Measurements from ENCODE around the gene FNDC1.

The FNDC1 gene

GRCh38 chr6:159212525-159213280 lies 43.5 kb downstream of the FNDC1 start:
- no peak for DNase-seq

DNA sequence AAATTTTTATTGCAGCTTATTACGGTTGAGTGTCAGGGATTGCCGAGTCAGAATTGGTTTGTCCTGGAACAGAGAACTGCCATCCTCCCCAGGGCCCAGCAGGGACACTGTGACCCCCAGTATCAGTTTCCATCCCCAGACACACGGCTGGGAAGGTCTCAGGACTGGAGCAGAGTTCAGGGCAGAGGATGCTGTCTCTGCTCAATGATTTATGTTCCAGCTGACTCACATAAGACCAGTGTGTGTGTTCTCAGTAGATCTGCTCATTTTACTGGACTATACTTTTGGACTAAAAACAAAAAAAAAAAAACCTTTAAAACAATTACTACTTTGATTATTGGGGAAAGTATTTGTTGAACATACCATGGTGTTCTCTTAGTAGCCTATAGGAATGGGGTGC lies 44.2 kb downstream of the FNDC1 start:
- no peak for DNase-seq

- no peak for DNase-seq
Observed at GRCh38 chr6:159214281-159214680, 45.1 kb downstream of the FNDC1 start.

GRCh38 chr6:159217595-159218275 lies 48.5 kb downstream of the FNDC1 start:
- DNase-seq = peak in 1 of 5 experiments; percentile 19

GRCh38 chr6:159220093-159220492 lies 50.9 kb downstream of the FNDC1 start:
- no peak for DNase-seq

DNA sequence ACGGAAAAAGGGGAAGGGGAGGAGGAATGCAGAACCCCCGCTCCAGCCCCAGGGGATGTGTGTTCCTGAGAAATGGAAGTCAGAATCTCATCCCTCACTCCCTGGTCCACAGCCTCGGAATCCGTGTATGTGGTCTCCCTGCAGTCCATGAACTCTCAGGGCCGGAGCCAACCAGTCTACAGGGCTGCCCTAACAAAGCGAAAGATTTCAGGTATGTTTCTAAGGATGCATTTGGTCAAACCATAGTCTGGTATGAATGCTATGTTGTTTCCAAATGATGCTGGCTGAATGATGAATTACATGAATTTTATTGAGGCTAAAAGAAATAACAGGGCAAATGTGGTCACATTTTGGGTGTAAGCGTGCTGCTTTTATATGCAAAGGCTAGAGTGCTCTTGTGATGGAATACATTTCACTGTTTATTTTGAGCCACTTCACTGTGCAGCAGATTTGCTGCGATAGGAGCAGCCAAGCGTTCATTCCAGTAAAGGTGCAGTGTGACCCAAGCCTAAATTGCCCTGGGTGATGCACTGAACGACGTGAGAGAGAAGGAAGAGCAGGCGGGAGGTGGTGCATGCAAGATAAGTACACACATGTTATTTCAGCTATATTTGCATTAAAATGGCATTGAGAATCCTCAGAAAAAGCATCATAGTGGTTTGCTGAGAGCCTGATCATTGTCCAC lies 52.4 kb downstream of the FNDC1 start:
- DNase-seq = no peak

- no peak for DNase-seq
Observed at GRCh38 chr6:159224452-159224851, 55.3 kb downstream of the FNDC1 start.

DNA sequence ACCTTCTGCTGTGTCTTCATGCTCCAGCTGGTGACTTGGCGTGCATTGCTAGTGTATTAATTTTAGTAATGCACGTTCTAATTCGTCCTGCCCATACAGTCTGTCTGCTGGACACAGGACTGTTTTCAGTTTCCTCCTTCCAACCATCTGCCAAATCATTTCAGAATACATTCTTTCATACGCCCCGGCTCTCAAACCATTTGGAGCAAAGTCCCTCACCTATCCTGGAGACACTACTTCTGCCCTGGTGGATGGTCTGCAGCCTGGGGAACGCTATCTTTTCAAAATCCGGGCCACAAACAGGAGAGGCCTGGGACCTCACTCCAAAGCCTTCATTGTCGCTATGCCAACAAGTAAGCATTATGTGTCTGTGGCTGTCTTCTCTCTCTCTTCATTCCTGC lies 60.5 kb downstream of the FNDC1 start:
- DNase-seq = no peak

DNA sequence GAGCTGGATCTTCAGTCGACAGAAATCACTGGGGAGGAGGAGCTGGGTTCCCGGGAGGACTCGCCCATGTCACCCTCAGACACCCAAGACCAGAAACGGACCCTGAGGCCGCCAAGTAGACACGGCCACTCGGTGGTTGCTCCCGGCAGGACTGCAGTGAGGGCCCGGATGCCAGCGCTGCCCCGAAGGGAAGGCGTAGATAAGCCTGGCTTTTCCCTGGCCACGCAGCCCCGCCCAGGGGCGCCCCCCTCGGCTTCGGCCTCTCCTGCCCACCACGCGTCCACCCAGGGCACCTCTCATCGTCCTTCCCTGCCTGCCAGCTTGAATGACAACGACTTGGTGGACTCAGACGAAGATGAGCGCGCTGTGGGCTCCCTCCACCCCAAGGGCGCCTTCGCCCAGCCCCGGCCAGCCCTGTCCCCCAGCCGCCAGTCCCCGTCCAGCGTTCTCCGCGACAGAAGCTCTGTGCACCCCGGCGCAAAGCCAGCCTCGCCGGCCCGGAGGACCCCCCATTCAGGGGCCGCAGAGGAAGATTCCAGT lies 63.0 kb downstream of the FNDC1 start:
- no peak for DNase-seq

DNA sequence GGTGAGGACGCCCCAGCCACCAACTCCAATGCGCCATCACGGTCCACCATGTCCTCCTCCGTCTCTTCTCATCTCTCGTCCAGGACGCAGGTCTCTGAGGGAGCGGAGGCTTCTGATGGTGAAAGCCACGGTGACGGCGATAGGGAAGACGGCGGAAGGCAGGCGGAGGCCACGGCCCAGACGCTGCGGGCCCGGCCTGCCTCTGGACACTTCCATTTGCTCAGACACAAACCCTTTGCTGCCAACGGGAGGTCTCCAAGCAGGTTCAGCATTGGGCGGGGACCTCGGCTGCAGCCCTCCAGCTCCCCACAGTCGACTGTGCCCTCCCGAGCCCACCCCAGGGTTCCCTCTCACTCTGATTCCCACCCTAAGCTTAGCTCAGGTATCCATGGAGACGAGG lies 63.6 kb downstream of the FNDC1 start:
- DNase-seq = no peak

- no peak for DNase-seq
Observed at GRCh38 chr6:159233365-159234101, 64.3 kb downstream of the FNDC1 start.

DNA sequence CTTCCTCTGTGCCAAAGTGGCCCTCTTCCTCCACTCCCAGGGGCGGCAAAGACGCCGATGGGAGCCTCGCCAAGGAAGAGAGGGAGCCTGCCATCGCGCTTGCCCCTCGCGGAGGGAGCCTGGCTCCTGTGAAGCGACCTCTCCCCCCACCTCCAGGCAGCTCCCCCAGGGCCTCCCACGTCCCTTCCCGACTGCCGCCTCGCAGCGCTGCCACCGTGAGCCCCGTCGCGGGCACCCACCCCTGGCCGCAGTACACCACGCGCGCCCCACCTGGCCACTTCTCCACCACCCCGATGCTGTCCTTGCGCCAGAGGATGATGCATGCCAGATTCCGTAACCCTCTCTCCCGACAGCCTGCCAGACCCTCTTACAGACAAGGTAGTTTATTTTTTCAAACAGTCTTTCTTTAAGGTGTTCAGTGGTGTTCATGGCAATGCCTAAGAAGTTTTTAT lies 64.9 kb downstream of the FNDC1 start:
- no peak for DNase-seq

- no peak for DNase-seq
Observed at GRCh38 chr6:159238920-159239558, 69.8 kb downstream of the FNDC1 start.

GRCh38 chr6:159249128-159249527 lies 79.9 kb downstream of the FNDC1 start:
- DNase-seq = no peak

DNA sequence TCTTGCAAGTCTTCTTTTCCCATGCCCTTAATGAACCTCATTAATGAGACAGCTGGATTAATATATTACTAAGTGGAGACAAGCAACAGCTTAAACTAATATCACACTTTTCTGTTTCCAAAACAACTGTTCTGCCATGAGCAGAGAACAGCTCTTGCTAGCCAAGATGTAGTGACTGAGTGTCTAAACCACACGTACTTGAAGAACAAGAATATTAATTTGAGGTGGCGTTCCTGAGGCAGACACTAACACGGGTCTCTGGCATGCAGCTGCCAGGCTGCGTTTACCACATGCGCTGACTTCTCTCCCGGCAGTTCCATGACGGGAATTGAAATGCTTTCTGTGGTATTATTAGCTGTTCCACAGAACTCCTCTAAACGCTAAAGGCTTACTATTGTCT lies 80.6 kb downstream of the FNDC1 start:
- no peak for DNase-seq

DNA sequence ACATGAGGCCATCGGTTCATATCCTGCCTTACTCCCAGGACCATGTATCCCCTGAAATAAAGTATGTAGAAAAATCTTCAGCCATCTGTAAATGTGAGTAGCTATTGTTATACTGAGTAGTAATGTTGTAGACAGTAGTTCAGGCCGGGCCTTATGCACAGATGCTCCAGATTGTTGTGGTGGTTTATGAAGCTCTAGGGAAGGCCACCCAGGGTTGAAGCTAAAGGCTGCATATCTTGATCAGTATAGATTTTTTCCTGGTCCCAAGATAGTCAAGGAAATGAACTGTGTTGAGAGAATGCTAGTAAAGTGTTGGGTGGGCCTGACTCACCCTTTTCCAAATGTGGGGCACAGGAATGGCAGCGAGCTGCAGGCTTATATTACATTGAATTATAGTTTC lies 81.4 kb downstream of the FNDC1 start:
- no peak for DNase-seq

- peak in 1 of 5 experiments; percentile 30 for DNase-seq
Observed at GRCh38 chr6:159252955-159253508, 83.8 kb downstream of the FNDC1 start.

DNA sequence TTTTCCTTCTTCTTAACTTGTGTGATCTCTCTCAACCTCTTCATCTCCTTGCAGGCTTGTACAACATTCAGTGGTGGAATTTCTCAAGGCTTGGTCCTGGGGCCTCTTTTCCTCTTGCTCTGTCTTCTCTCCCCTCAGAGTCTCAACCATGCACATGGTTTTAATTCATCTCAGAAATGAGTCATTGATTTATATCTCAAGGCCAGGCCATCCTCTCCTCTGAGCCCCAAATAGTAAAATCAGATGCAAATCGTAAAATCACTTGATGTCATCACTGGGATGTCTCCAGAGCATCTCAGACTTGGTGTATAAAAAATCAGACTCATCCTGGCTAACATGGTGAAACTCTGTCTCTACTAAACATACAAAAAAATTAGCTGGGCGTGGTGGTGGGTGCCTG lies 85.0 kb downstream of the FNDC1 start:
- DNase-seq = no peak

DNA sequence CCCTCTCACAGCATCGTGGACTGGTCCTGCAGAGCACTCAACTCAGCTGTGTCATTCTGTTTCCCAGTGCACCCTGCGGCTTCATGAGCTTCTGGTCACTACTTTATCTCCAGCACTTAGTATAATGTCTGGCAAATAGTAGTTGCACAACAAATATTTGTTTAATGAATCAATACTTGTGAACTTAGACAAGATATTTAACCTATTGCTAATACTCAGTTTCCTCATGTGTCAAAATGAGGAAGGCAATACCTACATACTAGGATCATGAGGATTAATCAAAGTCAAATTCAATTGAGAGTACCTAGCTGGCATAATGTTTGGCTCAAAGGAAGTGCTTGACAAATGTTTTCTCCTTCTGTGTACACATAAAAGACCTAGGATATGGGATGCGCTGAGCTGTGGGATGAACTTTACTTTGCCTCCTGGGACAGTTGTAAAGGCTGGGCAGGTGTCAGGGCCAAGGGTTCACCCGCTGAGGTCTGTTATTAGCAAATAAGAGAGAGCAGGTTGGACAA lies 86.3 kb downstream of the FNDC1 start:
- no peak for DNase-seq

GRCh38 chr6:159256128-159256527 lies 86.9 kb downstream of the FNDC1 start:
- DNase-seq = no peak

GRCh38 chr6:159257846-159258245 lies 88.6 kb downstream of the FNDC1 start:
- DNase-seq = no peak
